NCI-H510A treated with DMSO at 0.1 percent for 48 hours (cell line): ENCODE measurements around the gene ZBTB33.

Experiments used
- DNase-seq: peaks from one replicate; lab custom pipeline; 2025; lab: John Stamatoyannopoulos, UW

ZBTB33 gene

DNA sequence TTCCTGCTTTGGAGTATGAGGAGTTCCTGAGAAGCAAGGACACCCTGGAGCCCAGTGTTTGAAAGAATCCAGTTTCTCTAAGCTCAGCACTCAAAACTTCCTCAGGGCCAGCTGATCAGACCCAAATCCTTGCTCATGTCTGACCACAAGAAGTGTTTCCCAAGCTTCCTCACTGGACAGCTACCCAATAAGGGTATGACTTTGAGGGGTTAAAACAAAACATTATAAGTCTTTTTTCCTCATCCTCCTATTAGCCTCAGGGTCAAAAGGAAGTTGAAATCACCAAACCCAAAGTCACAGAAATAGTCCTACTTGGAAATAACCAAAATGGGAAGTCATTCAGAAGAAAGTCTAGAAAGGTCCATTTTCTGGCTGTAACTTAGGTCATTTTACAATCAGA is 13.7 kb downstream of the ZBTB33 start:
- DNase-seq: no peak

- no peak for DNase-seq
Measured at GRCh38 chrX:120269373-120270035, 18.9 kb downstream of the ZBTB33 start.

DNA sequence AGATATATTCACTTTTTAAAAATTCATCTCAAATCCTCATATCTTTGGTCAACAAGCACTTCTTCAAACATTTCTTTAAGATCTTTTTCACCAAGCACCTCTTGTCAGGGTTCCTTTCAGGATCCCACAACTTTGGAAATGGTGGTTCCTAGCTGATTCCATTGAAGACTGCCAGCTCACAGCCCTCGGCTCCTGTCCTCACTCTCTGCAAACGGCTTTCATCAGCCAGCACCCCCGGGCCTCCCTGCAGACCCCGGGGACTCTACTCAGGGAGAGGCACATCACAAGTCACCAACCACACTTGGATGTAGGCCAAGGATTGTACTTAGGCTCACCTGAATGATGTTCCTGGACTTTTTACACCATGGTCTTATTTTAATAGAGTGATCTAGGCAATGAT is 20.0 kb downstream of the ZBTB33 start:
- no peak for DNase-seq

DNA sequence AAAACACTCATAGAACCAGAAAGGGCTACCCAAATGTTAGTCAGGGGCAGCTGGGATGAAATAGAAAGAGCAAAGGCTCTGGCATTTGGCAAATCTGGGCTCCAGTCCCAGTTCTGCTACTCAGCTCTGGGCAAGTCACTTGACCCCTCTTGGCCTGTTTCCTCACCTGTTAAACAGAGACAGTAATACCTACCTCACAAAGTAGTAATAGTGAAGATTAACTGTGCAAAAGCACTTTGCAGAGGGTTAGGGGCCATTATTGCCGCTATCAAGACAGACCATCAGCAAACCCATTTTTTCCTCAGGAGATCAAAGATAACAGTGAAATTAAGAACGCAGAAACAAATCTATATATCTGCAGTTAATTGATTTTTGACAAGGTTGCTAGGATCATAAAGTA is 20.6 kb downstream of the ZBTB33 start:
- DNase-seq: no peak

GRCh38 chrX:120274145-120274544 is 23.5 kb downstream of the ZBTB33 start:
- DNase-seq: no peak

DNA sequence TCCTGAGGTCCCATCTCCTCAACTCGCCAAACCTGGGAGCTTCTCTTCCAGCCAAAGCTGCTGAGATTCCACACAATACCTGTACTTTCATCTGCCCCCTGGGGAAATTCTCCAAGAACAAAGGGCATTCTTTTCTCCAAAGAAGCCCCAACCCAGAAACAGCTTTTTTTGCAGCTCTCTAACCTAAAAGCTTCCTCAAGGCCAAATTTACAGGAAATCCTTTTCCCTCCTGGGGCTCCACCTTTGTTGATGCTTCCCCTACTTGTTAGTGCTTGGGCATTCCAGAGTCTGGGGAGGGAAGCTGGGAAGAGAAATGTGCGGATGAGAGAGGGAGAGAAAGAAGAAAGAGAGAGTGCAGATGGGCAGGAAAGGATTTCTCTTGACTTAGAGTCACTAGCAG is 24.3 kb downstream of the ZBTB33 start:
- DNase-seq: no peak

GRCh38 chrX:120281021-120281624 is 30.5 kb downstream of the ZBTB33 start:
- DNase-seq: no peak

GRCh38 chrX:120281761-120282160 is 31.1 kb downstream of the ZBTB33 start:
- no peak for DNase-seq

GRCh38 chrX:120282697-120283096 is 32.1 kb downstream of the ZBTB33 start:
- no peak for DNase-seq

DNA sequence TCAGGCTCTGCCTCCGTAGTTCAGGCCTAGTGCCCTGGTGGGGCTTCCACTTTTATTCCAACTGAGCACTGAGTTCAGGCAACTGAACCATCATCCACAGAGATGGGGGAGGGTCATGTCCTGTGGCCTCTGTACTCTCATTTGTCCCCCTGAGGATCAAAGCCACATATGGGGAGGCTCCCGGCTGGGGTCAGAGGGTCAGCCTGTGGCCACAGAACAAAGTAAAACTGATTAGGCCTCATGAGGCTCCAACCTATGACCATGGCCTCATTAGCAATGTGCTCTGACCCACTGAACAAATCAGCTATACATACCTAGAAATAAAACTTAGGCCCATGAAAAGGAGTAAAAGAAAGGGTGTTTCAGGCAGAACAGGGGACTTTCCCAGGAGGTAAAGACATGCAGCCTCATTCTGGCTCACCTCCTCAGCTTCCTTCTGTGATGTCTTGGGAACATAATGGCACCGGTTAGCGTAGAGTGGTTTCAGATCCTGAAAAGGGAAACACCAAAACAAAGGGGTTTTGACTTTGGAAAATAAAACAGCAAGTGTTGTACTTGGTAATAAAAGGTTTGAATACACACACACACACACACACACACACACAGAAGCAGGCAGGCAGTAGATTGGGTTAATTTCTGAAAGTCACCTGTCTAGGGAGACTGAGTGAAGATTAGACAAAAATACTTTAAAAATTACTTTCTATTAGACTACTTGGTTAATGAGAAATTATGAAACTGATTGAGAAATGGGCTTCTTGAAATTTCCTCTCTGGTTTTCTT is 36.3 kb downstream of the ZBTB33 start:
- DNase-seq: no peak

GRCh38 chrX:120287513-120288112 is 37.0 kb downstream of the ZBTB33 start:
- DNase-seq: no peak

- DNase-seq: no peak
Measured at GRCh38 chrX:120290107-120290506, 39.5 kb downstream of the ZBTB33 start.

GRCh38 chrX:120291211-120291610 is 40.6 kb downstream of the ZBTB33 start:
- no peak for DNase-seq

- DNase-seq: no peak
Measured at GRCh38 chrX:120293015-120293414, 42.4 kb downstream of the ZBTB33 start.

GRCh38 chrX:120294651-120295050 is 44.0 kb downstream of the ZBTB33 start:
- DNase-seq: no peak

- DNase-seq: no peak
Measured at GRCh38 chrX:120297923-120298322, 47.3 kb downstream of the ZBTB33 start.

DNA sequence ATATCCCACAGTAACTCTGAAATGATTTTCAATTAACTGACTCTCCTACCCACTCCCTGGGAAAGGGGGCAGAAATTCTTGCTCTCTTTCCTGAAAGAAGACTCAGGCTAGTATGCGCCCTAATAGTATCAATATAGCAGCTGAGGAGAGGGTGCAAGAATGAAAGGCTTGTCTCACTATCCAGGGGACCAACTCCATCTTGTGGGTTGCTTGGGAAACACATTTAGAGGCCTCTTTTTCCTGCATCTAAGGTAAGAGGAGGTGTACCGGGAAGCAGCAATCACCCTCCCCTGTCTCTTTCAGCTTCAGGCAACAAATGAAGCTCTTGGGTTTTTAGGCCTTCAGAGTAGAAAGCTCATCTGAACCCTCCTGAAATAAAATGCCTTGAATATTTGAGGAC is 49.3 kb downstream of the ZBTB33 start:
- DNase-seq: no peak

DNA sequence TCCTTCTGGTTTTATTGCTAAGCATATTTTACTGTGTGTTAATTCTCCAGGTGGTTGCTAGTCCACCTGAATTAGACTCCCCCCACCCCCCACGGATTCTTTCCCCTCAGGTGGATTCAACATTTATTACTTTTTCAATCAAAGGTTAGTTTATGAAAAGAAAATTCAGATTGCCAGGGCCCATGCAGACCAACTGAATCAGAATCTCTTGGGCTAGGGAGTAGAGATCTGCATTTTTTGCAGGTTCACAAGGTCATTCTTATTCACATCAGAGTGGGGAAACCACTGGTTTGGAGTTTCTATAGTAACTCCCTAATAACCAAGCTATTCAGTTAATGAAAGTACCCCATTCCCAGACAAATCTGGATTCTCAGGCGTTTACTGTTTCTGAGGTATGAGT is 50.9 kb downstream of the ZBTB33 start:
- DNase-seq: no peak

GRCh38 chrX:120301960-120302359 is 51.3 kb downstream of the ZBTB33 start:
- peak; percentile 48 for DNase-seq

DNA sequence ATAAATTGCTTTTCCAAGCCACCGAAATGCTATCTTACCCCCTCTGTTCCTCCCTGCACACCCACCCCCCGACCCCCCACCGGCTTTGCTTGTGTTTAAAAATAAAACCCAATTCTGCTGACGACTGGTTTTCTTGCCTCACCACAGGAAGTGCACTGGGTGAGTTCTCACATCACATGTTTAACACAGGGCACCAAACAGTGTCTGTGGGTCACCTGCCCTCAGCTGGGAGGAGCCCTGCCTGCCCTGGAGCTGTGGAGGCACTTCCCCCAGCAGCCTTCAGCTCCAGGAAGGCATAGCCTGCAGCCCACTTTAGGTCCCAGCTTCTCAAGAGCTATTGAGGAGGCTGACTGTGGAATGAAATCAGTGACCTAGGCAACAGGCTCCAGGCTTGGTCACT is 51.8 kb downstream of the ZBTB33 start:
- peak; percentile 48 for DNase-seq

DNA sequence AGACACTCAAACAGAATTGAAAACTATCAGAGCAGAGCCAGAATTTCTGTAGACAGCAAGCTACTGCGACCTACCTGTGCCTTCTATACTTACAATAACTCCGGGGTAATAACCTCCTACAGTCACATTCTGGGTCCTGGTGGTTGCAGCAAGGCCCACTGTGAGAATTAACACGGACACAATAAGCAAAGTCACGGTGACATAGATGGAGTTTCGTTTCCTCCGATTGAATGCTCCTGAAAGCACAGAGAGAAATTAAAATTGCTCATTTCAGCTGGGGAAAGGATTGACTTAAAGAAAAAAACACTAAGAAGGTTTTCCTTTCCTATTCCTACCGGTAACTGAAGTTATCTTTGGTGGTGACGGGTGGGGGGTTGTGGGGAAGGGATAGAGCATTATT is 53.6 kb downstream of the ZBTB33 start:
- no peak for DNase-seq

DNA sequence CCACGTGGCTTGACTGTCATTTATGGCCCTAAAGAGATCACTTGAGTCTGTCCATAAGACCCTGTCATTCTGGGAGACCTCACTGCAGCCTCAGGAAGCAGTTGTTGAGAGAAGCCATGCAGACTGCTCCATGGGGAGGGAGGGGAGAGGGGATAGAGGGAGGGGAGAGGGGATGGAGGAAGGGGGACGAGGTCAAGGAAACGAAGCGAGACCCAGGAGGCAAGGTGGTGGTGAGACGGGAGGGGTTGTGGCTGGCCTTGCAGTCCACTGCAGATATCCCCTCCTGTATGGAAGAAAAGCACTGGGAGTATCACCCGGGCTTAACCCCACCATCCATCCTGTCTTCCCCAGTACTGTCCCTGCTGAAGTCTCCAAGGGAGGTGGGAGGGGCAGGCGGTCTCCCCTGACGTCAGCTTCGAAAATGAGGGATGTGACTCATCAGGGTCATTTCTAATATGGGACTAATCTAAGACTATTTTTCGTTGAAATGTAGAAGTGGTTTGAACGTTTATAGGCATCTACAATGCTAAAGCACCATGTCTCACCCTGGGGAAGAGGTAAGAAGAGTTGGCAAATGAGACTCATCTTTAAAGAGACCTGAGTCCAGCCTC is 55.0 kb downstream of the ZBTB33 start:
- no peak for DNase-seq

GRCh38 chrX:120306630-120307029 is 56.0 kb downstream of the ZBTB33 start:
- DNase-seq: no peak
